Measurements from ENCODE around the gene NABP2. TPM values are rescaled to one million over a fixed set of nuclear protein-coding genes. Genes with fewer than 3 reads are reported as not detected.

The NABP2 gene
- total RNA-seq, 1 experiment from 2014 or later: 49.0 TPM

DNA sequence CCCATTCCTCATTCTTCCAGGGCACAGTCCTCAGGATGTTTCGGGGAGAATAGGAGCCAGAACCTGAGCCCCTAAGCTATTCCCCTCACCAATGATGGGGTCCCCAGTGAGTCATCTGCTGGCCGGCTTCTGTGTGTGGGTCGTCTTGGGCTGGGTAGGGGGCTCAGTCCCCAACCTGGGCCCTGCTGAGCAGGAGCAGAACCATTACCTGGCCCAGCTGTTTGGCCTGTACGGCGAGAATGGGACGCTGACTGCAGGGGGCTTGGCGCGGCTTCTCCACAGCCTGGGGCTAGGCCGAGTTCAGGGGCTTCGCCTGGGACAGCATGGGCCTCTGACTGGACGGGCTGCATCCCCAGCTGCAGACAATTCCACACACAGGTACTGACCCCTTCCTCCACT lies 7.0 kb downstream of the NABP2 start:
- no peaks in the 10 kb centered on the region for H3K9me3 ChIP-seq (ENCODE audit: control insufficient read depth, low read depth, low read length)
- H3K18ac ChIP-seq (ENCODE audit: insufficient read length, low read depth, low read length): no peak overlapping the region
- no peaks in the 10 kb centered on the region for H3K4me1 ChIP-seq (ENCODE audit: insufficient read depth, low read length)
- H3K14ac ChIP-seq (ENCODE audit: insufficient read depth, low read length): no peak overlapping the region
- WGBS (ENCODE audit: extremely low coverage, insufficient read length, low lambda C conversion rate): no CpG with 5 or more reads among the region's 11 CpGs
- no peak overlapping the region for H4K8ac ChIP-seq (replicated peaks; ENCODE audit: insufficient read length, low read depth, low read length)
- H4K20me1 ChIP-seq (ENCODE audit: control insufficient read depth, insufficient read depth, insufficient read length): peaks cover 1% of the 10 kb centered on the region
- no peak overlapping the region for H2AK5ac ChIP-seq (ENCODE audit: insufficient read length, low read length)
- H3K79me2 ChIP-seq (ENCODE audit: insufficient read depth, low read length): no peaks in the 10 kb centered on the region
- H2BK120ac ChIP-seq (ENCODE audit: low read depth, low read length, poor library complexity, severe bottlenecking): no peak overlapping the region
- no peaks in the 10 kb centered on the region for H3K79me1 ChIP-seq (ENCODE audit: insufficient read depth, low read depth, low read length, poor library complexity, severe bottlenecking)
- no peak overlapping the region for H3K4me2 ChIP-seq (ENCODE audit: insufficient read depth, insufficient read length, low read length)
- no peaks in the 10 kb centered on the region for H3K23me2 ChIP-seq (ENCODE audit: insufficient read length, low read depth, low read length, poor library complexity, severe bottlenecking)
- no peak overlapping the region for H3K9ac ChIP-seq (ENCODE audit: extremely low read depth, insufficient read length, low read length)
- Mint-ChIP-seq H3K27ac (no peak overlapping the region), H3K4me3 (no peak overlapping the region; a peak in 1 of 5 replicates), H3K4me1 (peaks cover 9 to 11% of the 10 kb centered on the region in 2 experiments; a peak in 3 of 4 replicates), H3K27me3 (ENCODE audit: low read depth) (peaks cover 11% of the 10 kb centered on the region), H3K9me3 (no peaks in the 10 kb centered on the region), H3K36me3 (ENCODE audit: insufficient read depth in 1 of 3, low read depth in 3 of 3) (peaks cover 2 to 15% (median 8%) of the 10 kb centered on the region in 3 experiments; a peak in 5 of 7 replicates)
- no peak overlapping the region for H2BK15ac ChIP-seq (ENCODE audit: low read depth, low read length)
- no peak overlapping the region for H2BK20ac ChIP-seq (ENCODE audit: low read depth, low read length, poor library complexity, severe bottlenecking)
- no peak for DNase-seq
- no peak overlapping the region for H2BK5ac ChIP-seq (ENCODE audit: insufficient read length, low read length)
- H4K5ac ChIP-seq (ENCODE audit: insufficient read length, low read depth, low read length): no peak overlapping the region
- H3K56ac ChIP-seq (ENCODE audit: insufficient read length, low read depth, low read length): no peak overlapping the region
- no peak overlapping the region for H4K91ac ChIP-seq (ENCODE audit: insufficient read length, low read depth, low read length)
- no peak overlapping the region for H3K4ac ChIP-seq (ENCODE audit: low read depth, low read length)
- H3K23ac ChIP-seq (ENCODE audit: insufficient read length, low read depth, low read length): no peak overlapping the region
- H3K27ac ChIP-seq (ENCODE audit: insufficient read length, low read depth, low read length): no peak overlapping the region
- no peak overlapping the region for H2AFZ ChIP-seq (ENCODE audit: low read length)
- no peak overlapping the region for H2BK12ac ChIP-seq (ENCODE audit: insufficient read length, low read depth, low read length)
- H3T11ph ChIP-seq (ENCODE audit: low read length): no peak overlapping the region
- TF ChIP-seq CTCF (conservative IDR thresholded peaks at IDR 0.05): no peak
- H3K27me3 ChIP-seq (ENCODE audit: insufficient read depth, low read length): no peaks in the 10 kb centered on the region
